Vagina (tissue), 2 donors: ENCODE measurements around the gene GABBR1. TPM values are rescaled to one million over a fixed set of nuclear protein-coding genes. Genes with fewer than 3 reads are reported as not detected.
A peak's percentile ranks its signal among the peaks of the same experiment; 100 is the strongest.

Experiments used
- DNase-seq, 2 donors: peaks; one replicate each; pipeline ENCODE4 v3.0.0-alpha.2; 2017; ENCODE audit errors: extremely low spot score in 2 of 2
- H3K27ac ChIP-seq: fragments of 200-600 bp; sonication (generic); one replicate; pipeline ENCODE4 v1.5.1; 2019
- H3K27me3 ChIP-seq: fragments of 200-600 bp; sonication (generic); one replicate; pipeline ENCODE4 v1.5.1; 2019
- H3K36me3 ChIP-seq, 2 donors: fragments of 200-600 bp; sonication (generic); one replicate each; pipeline ENCODE4 v1.5.1; 2017 to 2019
- H3K4me1 ChIP-seq: fragments of 200-600 bp; sonication (generic); one replicate; pipeline ENCODE4 v1.5.1; 2019
- H3K4me3 ChIP-seq, 2 donors: fragments of 200-600 bp; sonication (generic); 1 replicate in 1 of 2; 2 replicates in 1 of 2; pipeline ENCODE4 v1.5.1; 2016 to 2019
- H3K9me3 ChIP-seq: fragments of 200-600 bp; sonication (generic); one replicate; pipeline ENCODE4 v1.5.1; 2019
- POLR2A ChIP-seq, 2 donors: fragments of 450-650 bp; IDR thresholded peaks; one replicate each; pipeline ENCODE4 v1.6.1; 2017; ENCODE audit warnings: antibody characterized with exemption in 2 of 2, mild to moderate bottlenecking in 2 of 2, moderate library complexity in 2 of 2
- POLR2AphosphoS5 ChIP-seq, 2 donors: sonication (generic); formaldehyde crosslinking; IDR thresholded peaks; one replicate each; pipeline ENCODE4 v1.9.0; 2017; ENCODE audit warnings: antibody characterized with exemption in 2 of 2, mild to moderate bottlenecking in 2 of 2, low read depth in 1 of 2; ENCODE audit not compliant: insufficient read depth in 1 of 2
- intact Hi-C: fragments of 100-400 bp; cut with DNase I; formaldehyde crosslinking; loops from one replicate; pipeline ENCODE4 v1.15.1; 2023
- total RNA-seq: library from RNA; depleted of rRNA; stranded (reverse); fragments of >200 nt; gene quantifications from one replicate; pipeline ENCODE4 v1.2.3, GENCODE V29; 2016
- TF ChIP-seq, protein P1 (sequence below), 3 experiments: fragments of 450-650 bp in 2 of 3; fragments of 200-600 bp in 1 of 3; sonication (generic) in 1 of 3; IDR thresholded peaks; one replicate each; pipeline ENCODE4 v1.5.1; 2017 to 2019; ENCODE audit warnings: antibody characterized with exemption in 3 of 3, mild to moderate bottlenecking in 2 of 3, moderate library complexity in 2 of 3

The GABBR1 gene
- total RNA-seq, 1 donor from 2014 or later: 58.4 TPM

DNA sequence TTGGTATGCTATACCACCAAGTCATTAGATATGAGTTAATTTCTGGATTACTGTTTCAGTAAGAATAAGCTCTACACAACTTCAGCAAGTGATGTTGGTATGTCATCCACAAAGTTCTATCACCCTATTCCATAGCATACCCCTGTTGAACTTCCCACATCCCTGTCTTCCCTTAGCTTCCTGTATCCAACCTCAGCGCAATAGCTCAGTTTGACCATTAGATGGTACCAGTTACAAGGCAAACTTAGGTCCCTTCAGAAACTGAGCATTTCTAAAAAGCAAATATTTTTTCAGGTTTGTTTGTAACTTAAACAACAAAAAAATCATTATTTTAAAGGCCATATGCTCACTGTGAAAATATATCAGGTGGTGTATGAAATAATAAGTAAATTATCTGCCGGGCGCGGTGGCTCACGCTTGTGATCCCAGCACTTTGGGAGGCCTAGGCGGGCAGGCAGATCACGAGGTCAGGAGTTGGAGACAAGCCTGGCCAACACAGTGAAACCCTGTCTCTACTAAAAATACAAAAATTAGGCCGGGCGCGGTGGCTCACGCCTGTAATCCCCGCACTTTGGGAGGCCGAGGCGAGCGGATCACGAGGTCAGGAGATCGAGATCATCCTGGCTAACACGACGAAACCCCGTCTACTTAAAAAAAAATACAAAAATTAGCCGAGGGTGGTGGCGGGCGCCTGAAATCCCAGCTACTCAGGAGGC, 15.1 kb upstream of the GABBR1 start:
- intact Hi-C loops: no loop called here
- no peaks in the 10 kb centered on the region for H3K36me3 ChIP-seq
- H3K4me3 ChIP-seq: no peak overlapping the region
- no peaks in the 10 kb centered on the region for H3K27me3 ChIP-seq
- TF ChIP-seq POLR2AphosphoS5 (IDR thresholded peaks at IDR 0.05; ENCODE audit: insufficient read depth in 1 of 2, low read depth in 1 of 2) (no peak), POLR2A (IDR thresholded peaks at IDR 0.05) (no peak)
- TF ChIP-seq, protein P1, sequence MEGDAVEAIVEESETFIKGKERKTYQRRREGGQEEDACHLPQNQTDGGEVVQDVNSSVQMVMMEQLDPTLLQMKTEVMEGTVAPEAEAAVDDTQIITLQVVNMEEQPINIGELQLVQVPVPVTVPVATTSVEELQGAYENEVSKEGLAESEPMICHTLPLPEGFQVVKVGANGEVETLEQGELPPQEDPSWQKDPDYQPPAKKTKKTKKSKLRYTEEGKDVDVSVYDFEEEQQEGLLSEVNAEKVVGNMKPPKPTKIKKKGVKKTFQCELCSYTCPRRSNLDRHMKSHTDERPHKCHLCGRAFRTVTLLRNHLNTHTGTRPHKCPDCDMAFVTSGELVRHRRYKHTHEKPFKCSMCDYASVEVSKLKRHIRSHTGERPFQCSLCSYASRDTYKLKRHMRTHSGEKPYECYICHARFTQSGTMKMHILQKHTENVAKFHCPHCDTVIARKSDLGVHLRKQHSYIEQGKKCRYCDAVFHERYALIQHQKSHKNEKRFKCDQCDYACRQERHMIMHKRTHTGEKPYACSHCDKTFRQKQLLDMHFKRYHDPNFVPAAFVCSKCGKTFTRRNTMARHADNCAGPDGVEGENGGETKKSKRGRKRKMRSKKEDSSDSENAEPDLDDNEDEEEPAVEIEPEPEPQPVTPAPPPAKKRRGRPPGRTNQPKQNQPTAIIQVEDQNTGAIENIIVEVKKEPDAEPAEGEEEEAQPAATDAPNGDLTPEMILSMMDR (IDR thresholded peaks at IDR 0.05): no peak
- no peaks in the 10 kb centered on the region for H3K9me3 ChIP-seq
- no peak overlapping the region for H3K27ac ChIP-seq
- H3K4me1 ChIP-seq: no peaks in the 10 kb centered on the region
- DNase-seq: no peak

GRCh38 chr6:29641430-29642148, 8.6 kb upstream of the GABBR1 start:
- no peak overlapping the region for H3K4me3 ChIP-seq
- no peak overlapping the region for H3K27ac ChIP-seq
- H3K4me1 ChIP-seq: no peaks in the 10 kb centered on the region
- no peaks in the 10 kb centered on the region for H3K9me3 ChIP-seq
- intact Hi-C loops: loop anchor here (5.0 kb wide), 1 partner anchor 1299 kb away; no protein-coding TSS in a partner anchor
- DNase-seq: no peak
- H3K36me3 ChIP-seq: no peaks in the 10 kb centered on the region
- no peaks in the 10 kb centered on the region for H3K27me3 ChIP-seq
- TF ChIP-seq, protein P1 (IDR thresholded peaks at IDR 0.05): no peak
- TF ChIP-seq POLR2AphosphoS5 (IDR thresholded peaks at IDR 0.05; ENCODE audit: insufficient read depth in 1 of 2, low read depth in 1 of 2): no peak
- no peak for TF ChIP-seq POLR2A (IDR thresholded peaks at IDR 0.05)

GRCh38 chr6:29637247-29637646, 4.3 kb upstream of the GABBR1 start:
- no peak for TF ChIP-seq POLR2A (IDR thresholded peaks at IDR 0.05)
- TF ChIP-seq, protein P1 (IDR thresholded peaks at IDR 0.05): no peak
- TF ChIP-seq POLR2AphosphoS5 (IDR thresholded peaks at IDR 0.05; ENCODE audit: insufficient read depth in 1 of 2, low read depth in 1 of 2): no peak
- no peak for DNase-seq
- no peaks in the 10 kb centered on the region for H3K36me3 ChIP-seq
- H3K27ac ChIP-seq: no peak overlapping the region
- H3K4me3 ChIP-seq: no peak overlapping the region
- no peaks in the 10 kb centered on the region for H3K27me3 ChIP-seq
- intact Hi-C loops: no loop called here
- H3K9me3 ChIP-seq: no peaks in the 10 kb centered on the region
- peaks cover 1% of the 10 kb centered on the region for H3K4me1 ChIP-seq

GRCh38 chr6:29633534-29633905, 537 bp upstream of the GABBR1 start:
- no peak for DNase-seq
- Histone ChIP-seq H3K36me3 (no peaks in the 10 kb centered on the region), H3K9me3 (no peaks in the 10 kb centered on the region), H3K27ac (peak overlapping the region; percentile 78), H3K27me3 (no peaks in the 10 kb centered on the region), H3K4me3 (peak overlapping the region; percentile 55 to 61), H3K4me1 (peaks cover 27% of the 10 kb centered on the region)
- intact Hi-C loops: no loop called here
- TF ChIP-seq, protein P1 (IDR thresholded peaks at IDR 0.05): no peak
- TF ChIP-seq POLR2A (IDR thresholded peaks at IDR 0.05): no peak
- TF ChIP-seq POLR2AphosphoS5 (IDR thresholded peaks at IDR 0.05; ENCODE audit: insufficient read depth in 1 of 2, low read depth in 1 of 2): no peak
